ENCODE measurements around the gene ADAMTSL1. TPM values are rescaled to one million over a fixed set of nuclear protein-coding genes. Genes with fewer than 3 reads are reported as not detected.

Gene ADAMTSL1
- total RNA-seq, 1 experiment from 2014 or later = not detected

DNA sequence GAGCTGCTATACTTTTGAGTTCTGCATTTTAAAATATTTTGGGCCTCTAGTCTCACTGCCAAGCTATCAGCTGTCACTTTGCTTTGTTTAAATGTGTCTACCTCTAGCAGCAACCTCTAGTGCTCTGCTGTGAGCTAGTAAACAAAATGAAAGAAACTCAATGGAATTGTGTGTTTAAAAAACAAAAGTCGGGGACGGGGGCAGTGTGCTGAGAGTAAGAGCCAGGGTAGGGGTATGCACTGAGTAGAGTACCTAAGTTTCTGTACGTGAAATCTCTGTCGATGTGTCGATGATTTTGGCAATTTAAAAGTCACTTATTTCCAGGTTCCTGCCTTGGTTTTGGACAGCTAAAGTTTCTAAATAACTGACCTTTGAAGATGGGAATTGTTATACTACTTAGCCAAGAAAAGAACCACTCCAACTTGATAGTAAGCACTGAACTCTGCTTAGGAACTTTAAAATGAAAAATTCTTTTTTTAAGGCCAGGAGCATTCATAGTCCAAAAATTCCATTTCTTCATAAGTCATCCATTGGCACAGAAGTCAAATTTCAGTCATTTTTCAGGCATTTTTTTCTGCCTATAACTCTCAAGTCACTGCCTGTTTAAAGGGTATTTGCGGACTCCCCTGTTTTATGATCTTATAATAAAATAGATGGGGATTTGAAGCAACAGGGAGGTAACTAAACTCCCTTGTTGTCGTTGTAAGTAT is 447.6 kb downstream of the ADAMTSL1 start:
- TF ChIP-seq TCF7L2 (IDR thresholded peaks at IDR 0.05; ENCODE audit: low read depth, low read length) (no peak), SIN3A (IDR thresholded peaks at IDR 0.05; ENCODE audit: borderline replicate concordance, insufficient read depth, low read depth, low read length) (no peak), POLR2AphosphoS5 (IDR thresholded peaks at IDR 0.05; ENCODE audit: low read depth, low read length) (no peak)
- TF ChIP-seq, protein P1, sequence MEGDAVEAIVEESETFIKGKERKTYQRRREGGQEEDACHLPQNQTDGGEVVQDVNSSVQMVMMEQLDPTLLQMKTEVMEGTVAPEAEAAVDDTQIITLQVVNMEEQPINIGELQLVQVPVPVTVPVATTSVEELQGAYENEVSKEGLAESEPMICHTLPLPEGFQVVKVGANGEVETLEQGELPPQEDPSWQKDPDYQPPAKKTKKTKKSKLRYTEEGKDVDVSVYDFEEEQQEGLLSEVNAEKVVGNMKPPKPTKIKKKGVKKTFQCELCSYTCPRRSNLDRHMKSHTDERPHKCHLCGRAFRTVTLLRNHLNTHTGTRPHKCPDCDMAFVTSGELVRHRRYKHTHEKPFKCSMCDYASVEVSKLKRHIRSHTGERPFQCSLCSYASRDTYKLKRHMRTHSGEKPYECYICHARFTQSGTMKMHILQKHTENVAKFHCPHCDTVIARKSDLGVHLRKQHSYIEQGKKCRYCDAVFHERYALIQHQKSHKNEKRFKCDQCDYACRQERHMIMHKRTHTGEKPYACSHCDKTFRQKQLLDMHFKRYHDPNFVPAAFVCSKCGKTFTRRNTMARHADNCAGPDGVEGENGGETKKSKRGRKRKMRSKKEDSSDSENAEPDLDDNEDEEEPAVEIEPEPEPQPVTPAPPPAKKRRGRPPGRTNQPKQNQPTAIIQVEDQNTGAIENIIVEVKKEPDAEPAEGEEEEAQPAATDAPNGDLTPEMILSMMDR (IDR thresholded peaks at IDR 0.05) = no peak
- TF ChIP-seq, protein P2, sequence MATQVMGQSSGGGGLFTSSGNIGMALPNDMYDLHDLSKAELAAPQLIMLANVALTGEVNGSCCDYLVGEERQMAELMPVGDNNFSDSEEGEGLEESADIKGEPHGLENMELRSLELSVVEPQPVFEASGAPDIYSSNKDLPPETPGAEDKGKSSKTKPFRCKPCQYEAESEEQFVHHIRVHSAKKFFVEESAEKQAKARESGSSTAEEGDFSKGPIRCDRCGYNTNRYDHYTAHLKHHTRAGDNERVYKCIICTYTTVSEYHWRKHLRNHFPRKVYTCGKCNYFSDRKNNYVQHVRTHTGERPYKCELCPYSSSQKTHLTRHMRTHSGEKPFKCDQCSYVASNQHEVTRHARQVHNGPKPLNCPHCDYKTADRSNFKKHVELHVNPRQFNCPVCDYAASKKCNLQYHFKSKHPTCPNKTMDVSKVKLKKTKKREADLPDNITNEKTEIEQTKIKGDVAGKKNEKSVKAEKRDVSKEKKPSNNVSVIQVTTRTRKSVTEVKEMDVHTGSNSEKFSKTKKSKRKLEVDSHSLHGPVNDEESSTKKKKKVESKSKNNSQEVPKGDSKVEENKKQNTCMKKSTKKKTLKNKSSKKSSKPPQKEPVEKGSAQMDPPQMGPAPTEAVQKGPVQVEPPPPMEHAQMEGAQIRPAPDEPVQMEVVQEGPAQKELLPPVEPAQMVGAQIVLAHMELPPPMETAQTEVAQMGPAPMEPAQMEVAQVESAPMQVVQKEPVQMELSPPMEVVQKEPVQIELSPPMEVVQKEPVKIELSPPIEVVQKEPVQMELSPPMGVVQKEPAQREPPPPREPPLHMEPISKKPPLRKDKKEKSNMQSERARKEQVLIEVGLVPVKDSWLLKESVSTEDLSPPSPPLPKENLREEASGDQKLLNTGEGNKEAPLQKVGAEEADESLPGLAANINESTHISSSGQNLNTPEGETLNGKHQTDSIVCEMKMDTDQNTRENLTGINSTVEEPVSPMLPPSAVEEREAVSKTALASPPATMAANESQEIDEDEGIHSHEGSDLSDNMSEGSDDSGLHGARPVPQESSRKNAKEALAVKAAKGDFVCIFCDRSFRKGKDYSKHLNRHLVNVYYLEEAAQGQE (IDR thresholded peaks at IDR 0.05; ENCODE audit: insufficient read depth in 1 of 2, low read depth in 2 of 2, low read length in 1 of 2) = no peak
- in situ Hi-C loops (cut with HindIII; ENCODE audit: low pct_unique_long_range_greater_than_20kb, low sequenced_read_pairs) = no loop called here
- CTCF ChIA-PET = no interaction called here

DNA sequence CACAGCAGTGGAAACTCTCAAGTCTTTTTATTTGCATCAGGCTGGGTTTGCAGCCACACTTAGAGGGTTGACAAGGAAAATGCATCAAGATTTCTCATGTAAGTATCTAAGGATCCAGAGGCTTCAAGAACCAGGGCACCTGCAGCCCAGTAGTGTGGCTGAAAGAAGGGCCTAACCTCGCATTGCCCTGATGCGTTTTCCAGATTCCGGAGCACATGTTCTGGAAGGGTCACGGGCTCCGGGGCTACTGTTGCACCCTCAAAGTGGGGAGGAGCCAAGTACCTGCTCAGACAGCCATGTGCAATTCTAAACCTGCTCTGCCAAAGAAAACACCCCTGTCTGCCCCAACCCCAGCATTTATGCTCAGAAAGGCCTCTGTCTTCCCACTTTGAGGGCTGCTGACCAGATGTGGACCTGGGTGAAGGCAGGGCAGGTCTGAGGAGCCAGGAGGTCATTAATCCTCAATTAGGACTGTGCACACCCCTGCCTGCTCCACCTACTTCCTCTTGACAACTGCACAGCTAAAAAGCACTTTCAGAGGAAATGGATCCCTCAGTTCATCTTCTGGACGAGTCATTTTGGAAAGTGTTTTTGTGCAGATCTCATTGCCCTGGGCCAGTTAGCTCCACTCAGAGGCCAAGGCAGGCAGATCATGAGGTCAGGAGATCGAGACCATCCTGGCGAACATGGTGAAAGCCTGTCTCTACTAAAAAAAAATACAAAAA is 448.4 kb downstream of the ADAMTSL1 start:
- in situ Hi-C loops (cut with HindIII; ENCODE audit: low pct_unique_long_range_greater_than_20kb, low sequenced_read_pairs) (no loop called here), intact Hi-C loops (cut with micrococcal nuclease; ENCODE audit: unreplicated experiment) (no loop called here)
- Histone ChIP-seq H3K27ac (ENCODE audit: low read length) (no peak overlapping the region), H3K9me3 (ENCODE audit: control insufficient read depth, insufficient read depth, low read depth, low read length) (no peaks in the 10 kb centered on the region), H3K36me3 (ENCODE audit: control insufficient read depth, insufficient read depth, low read length) (no peaks in the 10 kb centered on the region), H3K4me3 (ENCODE audit: low read depth in 2 of 2, low read length in 2 of 2) (no peak overlapping the region), H3K27me3 (ENCODE audit: control insufficient read depth, insufficient read depth, low read length) (no peaks in the 10 kb centered on the region), H3K4me1 (ENCODE audit: control insufficient read depth, insufficient read depth, low read length) (no peaks in the 10 kb centered on the region)
- no peak for ATAC-seq
- TF ChIP-seq TCF7L2 (IDR thresholded peaks at IDR 0.05; ENCODE audit: low read depth, low read length) (no peak), SIN3A (IDR thresholded peaks at IDR 0.05; ENCODE audit: borderline replicate concordance, insufficient read depth, low read depth, low read length) (no peak), POLR2AphosphoS5 (IDR thresholded peaks at IDR 0.05; ENCODE audit: low read depth, low read length) (no peak)
- TF ChIP-seq, protein P2 (IDR thresholded peaks at IDR 0.05; ENCODE audit: insufficient read depth in 1 of 2, low read depth in 2 of 2, low read length in 1 of 2) = no peak
- TF ChIP-seq, protein P1 (IDR thresholded peaks at IDR 0.05) = no peak
- ChIA-PET CTCF (no interaction called here), POLR2A (no interaction called here)
- BruUV-seq (replicated peaks) = no TSS peak
- DNase-seq (ENCODE audit: low read depth, low spot score) = no peak

More for the DNA sequence above, 447.6 kb downstream of the ADAMTSL1 start:
- DNase-seq (ENCODE audit: low read depth, low spot score) = no peak
- H3K4me3 ChIP-seq (ENCODE audit: low read depth in 2 of 2, low read length in 2 of 2) = no peak overlapping the region
- ATAC-seq = no peak
- intact Hi-C loops (cut with micrococcal nuclease; ENCODE audit: unreplicated experiment) = no loop called here
- BruUV-seq (replicated peaks) = no TSS peak
- POLR2A ChIA-PET = no interaction called here
- no peak overlapping the region for H3K27ac ChIP-seq (ENCODE audit: low read length)
- H3K27me3 ChIP-seq (ENCODE audit: control insufficient read depth, insufficient read depth, low read length) = no peaks in the 10 kb centered on the region
- H3K9me3 ChIP-seq (ENCODE audit: control insufficient read depth, insufficient read depth, low read depth, low read length) = no peaks in the 10 kb centered on the region
- H3K36me3 ChIP-seq (ENCODE audit: control insufficient read depth, insufficient read depth, low read length) = no peaks in the 10 kb centered on the region
- H3K4me1 ChIP-seq (ENCODE audit: control insufficient read depth, insufficient read depth, low read length) = no peaks in the 10 kb centered on the region

All from Panc1 (cell line).